HepG2 (cell line): ENCODE data around the gene IL2RA. TPM values are rescaled to one million over a fixed set of nuclear protein-coding genes. Genes with fewer than 3 reads are reported as not detected.

Experiments
- BORCS8-MEF2B ChIP-seq: sonication (generic); formaldehyde crosslinking; IDR thresholded peaks from 2 replicates; pipeline ENCODE4 v1.8.0; 2022; ENCODE audit warnings: mild to moderate bottlenecking, missing genetic modification reagents
- FOXK2 ChIP-seq: fragments of 450-650 bp; IDR thresholded peaks from 2 replicates; pipeline ENCODE4 v1.6.1; 2016
- HNF4G ChIP-seq, 2 experiments: sonication (generic) in 1 of 2; formaldehyde crosslinking in 1 of 2; IDR thresholded peaks; 2 replicates each; pipeline versions ENCODE4 v1.4.0 to v1.6.1; 2011 to 2020; ENCODE audit warnings: borderline replicate concordance in 2 of 2, low read depth in 2 of 2, mild to moderate bottlenecking in 2 of 2, low read length in 1 of 2, missing genetic modification reagents in 1 of 2, moderate library complexity in 1 of 2
- RNF219 ChIP-seq: sonication (generic); formaldehyde crosslinking; IDR thresholded peaks from 2 replicates; pipeline ENCODE4 v1.5.0; 2020; ENCODE audit warnings: mild to moderate bottlenecking, missing genetic modification reagents
- SMYD3 ChIP-seq: sonication (generic); formaldehyde crosslinking; IDR thresholded peaks from 2 replicates; pipeline ENCODE4 v1.8.1; 2023; ENCODE audit warnings: mild to moderate bottlenecking, missing genetic modification reagents
- ZHX2 ChIP-seq, 2 experiments: sonication (generic) in 1 of 2; formaldehyde crosslinking in 1 of 2; IDR thresholded peaks; 2 replicates each; pipeline versions ENCODE4 v1.6.1 to v1.9.0; 2014 to 2022; ENCODE audit warnings: antibody characterized with exemption in 1 of 2, borderline replicate concordance in 1 of 2, inconsistent platforms in 1 of 2, low read depth in 1 of 2, missing genetic modification reagents in 1 of 2
- ZNF772 ChIP-seq: sonication (generic); formaldehyde crosslinking; IDR thresholded peaks from 2 replicates; pipeline ENCODE4 v1.5.0; 2020; ENCODE audit warnings: mild to moderate bottlenecking, missing genetic modification reagents
- polyA plus RNA-seq, 8 experiments: library from polyadenylated mRNA; depleted of rRNA in 3 of 8; stranded (reverse) in 7 of 8; unstranded in 1 of 8; fragments of >200 nt; fragmentation: Illumina TruSeq in 4 of 8; extraction: Trizol in 4 of 8; gene quantifications; 2 replicates each; pipeline versions ENCODE4 v1.2.1 to v1.2.3, GENCODE V29; 2011 to 2016; ENCODE audit warnings: low read depth in 4 of 8, missing spikeins in 1 of 8, mixed read lengths in 1 of 8; ENCODE audit not compliant: insufficient read depth in 1 of 8
- total RNA-seq, 5 experiments: library from RNA; depleted of rRNA; stranded (reverse); fragments of >200 nt; fragmentation: Illumina TruSeq; extraction: Trizol; gene quantifications; 2 replicates each; pipeline ENCODE4 v1.2.3, GENCODE V29; 2016; ENCODE audit warnings: low read depth in 1 of 5
- TF ChIP-seq, protein P1 (sequence below): IDR thresholded peaks from 2 replicates; pipeline ENCODE4 v1.6.1; 2012; ENCODE audit warnings: low read depth, low read length, improper control_type of control experiment
- TF ChIP-seq, protein P2 (sequence below): sonication (generic); formaldehyde crosslinking; conservative IDR thresholded peaks from 2 replicates; pipeline ENCODE4 v1.8.0; 2022; ENCODE audit warnings: mild to moderate bottlenecking, moderate library complexity, missing genetic modification reagents

IL2RA gene
- total and polyA plus RNA-seq, 2 of the 13 experiments (the other 11 are each of a cell fraction or from before 2014, with no cell fraction given) = not detected

GRCh38 chr10:5987747-5988146 is 74.4 kb downstream of the IL2RA start (continued):
- TF ChIP-seq, protein P1, sequence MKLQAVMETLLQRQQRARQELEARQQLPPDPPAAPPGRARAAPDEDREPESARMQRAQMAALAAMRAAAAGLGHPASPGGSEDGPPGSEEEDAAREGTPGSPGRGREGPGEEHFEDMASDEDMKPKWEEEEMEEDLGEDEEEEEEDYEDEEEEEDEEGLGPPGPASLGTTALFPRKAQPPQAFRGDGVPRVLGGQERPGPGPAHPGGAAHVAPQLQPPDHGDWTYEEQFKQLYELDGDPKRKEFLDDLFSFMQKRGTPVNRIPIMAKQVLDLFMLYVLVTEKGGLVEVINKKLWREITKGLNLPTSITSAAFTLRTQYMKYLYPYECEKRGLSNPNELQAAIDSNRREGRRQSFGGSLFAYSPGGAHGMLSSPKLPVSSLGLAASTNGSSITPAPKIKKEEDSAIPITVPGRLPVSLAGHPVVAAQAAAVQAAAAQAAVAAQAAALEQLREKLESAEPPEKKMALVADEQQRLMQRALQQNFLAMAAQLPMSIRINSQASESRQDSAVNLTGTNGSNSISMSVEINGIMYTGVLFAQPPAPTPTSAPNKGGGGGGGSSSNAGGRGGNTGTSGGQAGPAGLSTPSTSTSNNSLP = no peak
- TF ChIP-seq BORCS8-MEF2B (no peak), RNF219 (no peak), SMYD3 (CRISPR knock-in tag) (no peak), HNF4G (IDR thresholded peaks at IDR 0.05; ENCODE audit: borderline replicate concordance, low read depth, low read length) (no peak), HNF4G (CRISPR knock-in tag; IDR thresholded peaks at IDR 0.05; ENCODE audit: borderline replicate concordance, low read depth) (no peak), FOXK2 (no peak), ZNF772 (CRISPR knock-in tag) (no peak), ZHX2 (IDR thresholded peaks at IDR 0.05; ENCODE audit: low read depth) (no peak), ZHX2 (CRISPR knock-in tag; IDR thresholded peaks at IDR 0.05; ENCODE audit: borderline replicate concordance) (no peak)
- TF ChIP-seq, protein P2, sequence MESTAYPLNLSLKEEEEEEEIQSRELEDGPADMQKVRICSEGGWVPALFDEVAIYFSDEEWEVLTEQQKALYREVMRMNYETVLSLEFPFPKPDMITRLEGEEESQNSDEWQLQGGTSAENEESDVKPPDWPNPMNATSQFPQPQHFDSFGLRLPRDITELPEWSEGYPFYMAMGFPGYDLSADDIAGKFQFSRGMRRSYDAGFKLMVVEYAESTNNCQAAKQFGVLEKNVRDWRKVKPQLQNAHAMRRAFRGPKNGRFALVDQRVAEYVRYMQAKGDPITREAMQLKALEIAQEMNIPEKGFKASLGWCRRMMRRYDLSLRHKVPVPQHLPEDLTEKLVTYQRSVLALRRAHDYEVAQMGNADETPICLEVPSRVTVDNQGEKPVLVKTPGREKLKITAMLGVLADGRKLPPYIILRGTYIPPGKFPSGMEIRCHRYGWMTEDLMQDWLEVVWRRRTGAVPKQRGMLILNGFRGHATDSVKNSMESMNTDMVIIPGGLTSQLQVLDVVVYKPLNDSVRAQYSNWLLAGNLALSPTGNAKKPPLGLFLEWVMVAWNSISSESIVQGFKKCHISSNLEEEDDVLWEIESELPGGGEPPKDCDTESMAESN (CRISPR knock-in tag) = no peak
- TF ChIP-seq, all 625 proteins: peak for 0
